Measurements from ENCODE around the gene GTF3A. TPM values are rescaled to one million over a fixed set of nuclear protein-coding genes. Genes with fewer than 3 reads are reported as not detected.

The GTF3A gene
- total and polyA plus RNA-seq, 9 of the 15 experiments (the other 6 are each of a cell fraction or from before 2014, with no cell fraction given), result 47.5 to 303 (median 174) TPM

GRCh38 chr13:27424246-27425157 lies at the start of gene GTF3A (continued):
- no peak for TF ChIP-seq ZNF764 (CRISPR knock-in tag; IDR thresholded peaks at IDR 0.05; ENCODE audit: low read depth)
- peak in 1 of 2 experiments; percentile 14; a peak in 1 of 4 replicates for TF ChIP-seq NONO (IDR thresholded peaks at IDR 0.05; ENCODE audit: low read depth in 2 of 2, low read length in 1 of 2)
- TF ChIP-seq, protein P1, sequence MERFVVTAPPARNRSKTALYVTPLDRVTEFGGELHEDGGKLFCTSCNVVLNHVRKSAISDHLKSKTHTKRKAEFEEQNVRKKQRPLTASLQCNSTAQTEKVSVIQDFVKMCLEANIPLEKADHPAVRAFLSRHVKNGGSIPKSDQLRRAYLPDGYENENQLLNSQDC (CRISPR knock-in tag; IDR thresholded peaks at IDR 0.05), result no peak
- TF ChIP-seq ZNF766 (CRISPR knock-in tag; conservative IDR thresholded peaks at IDR 0.05), result no peak
- peak in 1 of 2 experiments; percentile 83; a peak in 2 of 4 replicates for TF ChIP-seq HDAC1 (IDR thresholded peaks at IDR 0.05)
- TF ChIP-seq RB1 (IDR thresholded peaks at IDR 0.05; ENCODE audit: low read depth), result peak; percentile 74
- peak; percentile 43 for TF ChIP-seq TBP (optimal IDR thresholded peaks at IDR 0.05; ENCODE audit: low read depth, low read length)
- TF ChIP-seq, protein P2, sequence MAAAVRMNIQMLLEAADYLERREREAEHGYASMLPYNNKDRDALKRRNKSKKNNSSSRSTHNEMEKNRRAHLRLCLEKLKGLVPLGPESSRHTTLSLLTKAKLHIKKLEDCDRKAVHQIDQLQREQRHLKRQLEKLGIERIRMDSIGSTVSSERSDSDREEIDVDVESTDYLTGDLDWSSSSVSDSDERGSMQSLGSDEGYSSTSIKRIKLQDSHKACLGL (CRISPR knock-in tag; IDR thresholded peaks at IDR 0.05; ENCODE audit: borderline replicate concordance, poor library complexity, severe bottlenecking), result peak; percentile 91
- no peak for TF ChIP-seq MYBL2 (IDR thresholded peaks at IDR 0.05; ENCODE audit: low read depth)
- no peak for TF ChIP-seq MYBL2 (CRISPR knock-in tag; IDR thresholded peaks at IDR 0.05; ENCODE audit: borderline replicate concordance)
- TF ChIP-seq MYC (IDR thresholded peaks at IDR 0.05; ENCODE audit: low read depth, low read length), result peak; percentile 98
- TF ChIP-seq MYC (CRISPR knock-in tag; IDR thresholded peaks at IDR 0.05; ENCODE audit: borderline replicate concordance, low read depth), result 0 out of 2 replicates have a peak, but pooled peaks have one; percentile 40
- TF ChIP-seq TAF7 (tag; IDR thresholded peaks at IDR 0.05), result no peak
- TF ChIP-seq ZNF583 (CRISPR knock-in tag; IDR thresholded peaks at IDR 0.05), result peak; percentile 44; the same call in 1 of the 2 replicates
- peak; percentile 81; the same call in 1 of the 2 replicates for TF ChIP-seq ZNF431 (CRISPR knock-in tag; IDR thresholded peaks at IDR 0.05)
- TF ChIP-seq GABPA (tag; conservative IDR thresholded peaks at IDR 0.05; ENCODE audit: low read depth), result peak; percentile 77
- no peak for TF ChIP-seq SNIP1 (IDR thresholded peaks at IDR 0.05; ENCODE audit: low read depth)
- no peak for TF ChIP-seq MCM5 (IDR thresholded peaks at IDR 0.05; ENCODE audit: low read depth)
- TF ChIP-seq RNF2 (IDR thresholded peaks at IDR 0.05), result peak; percentile 41; the same call in 1 of the 2 replicates
- peak; percentile 80 for TF ChIP-seq SMAD4 (CRISPR knock-in tag; conservative IDR thresholded peaks at IDR 0.05)
- no peak for TF ChIP-seq HNRNPH1 (optimal IDR thresholded peaks at IDR 0.05; ENCODE audit: low read depth, low read length)
- peak; percentile 63 for TF ChIP-seq KDM5B (IDR thresholded peaks at IDR 0.05; ENCODE audit: insufficient replicate concordance, low read depth, low read length)
- TF ChIP-seq, protein P3, sequence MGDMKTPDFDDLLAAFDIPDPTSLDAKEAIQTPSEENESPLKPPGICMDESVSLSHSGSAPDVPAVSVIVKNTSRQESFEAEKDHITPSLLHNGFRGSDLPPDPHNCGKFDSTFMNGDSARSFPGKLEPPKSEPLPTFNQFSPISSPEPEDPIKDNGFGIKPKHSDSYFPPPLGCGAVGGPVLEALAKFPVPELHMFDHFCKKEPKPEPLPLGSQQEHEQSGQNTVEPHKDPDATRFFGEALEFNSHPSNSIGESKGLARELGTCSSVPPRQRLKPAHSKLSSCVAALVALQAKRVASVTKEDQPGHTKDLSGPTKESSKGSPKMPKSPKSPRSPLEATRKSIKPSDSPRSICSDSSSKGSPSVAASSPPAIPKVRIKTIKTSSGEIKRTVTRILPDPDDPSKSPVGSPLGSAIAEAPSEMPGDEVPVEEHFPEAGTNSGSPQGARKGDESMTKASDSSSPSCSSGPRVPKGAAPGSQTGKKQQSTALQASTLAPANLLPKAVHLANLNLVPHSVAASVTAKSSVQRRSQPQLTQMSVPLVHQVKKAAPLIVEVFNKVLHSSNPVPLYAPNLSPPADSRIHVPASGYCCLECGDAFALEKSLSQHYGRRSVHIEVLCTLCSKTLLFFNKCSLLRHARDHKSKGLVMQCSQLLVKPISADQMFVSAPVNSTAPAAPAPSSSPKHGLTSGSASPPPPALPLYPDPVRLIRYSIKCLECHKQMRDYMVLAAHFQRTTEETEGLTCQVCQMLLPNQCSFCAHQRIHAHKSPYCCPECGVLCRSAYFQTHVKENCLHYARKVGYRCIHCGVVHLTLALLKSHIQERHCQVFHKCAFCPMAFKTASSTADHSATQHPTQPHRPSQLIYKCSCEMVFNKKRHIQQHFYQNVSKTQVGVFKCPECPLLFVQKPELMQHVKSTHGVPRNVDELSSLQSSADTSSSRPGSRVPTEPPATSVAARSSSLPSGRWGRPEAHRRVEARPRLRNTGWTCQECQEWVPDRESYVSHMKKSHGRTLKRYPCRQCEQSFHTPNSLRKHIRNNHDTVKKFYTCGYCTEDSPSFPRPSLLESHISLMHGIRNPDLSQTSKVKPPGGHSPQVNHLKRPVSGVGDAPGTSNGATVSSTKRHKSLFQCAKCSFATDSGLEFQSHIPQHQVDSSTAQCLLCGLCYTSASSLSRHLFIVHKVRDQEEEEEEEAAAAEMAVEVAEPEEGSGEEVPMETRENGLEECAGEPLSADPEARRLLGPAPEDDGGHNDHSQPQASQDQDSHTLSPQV (IDR thresholded peaks at IDR 0.05), result peak; percentile 90
- TF ChIP-seq MEIS2 (IDR thresholded peaks at IDR 0.05; ENCODE audit: partially characterized antibody), result peak; percentile 98

All from K562 (cell line).